ENCODE data around the gene REXO5.

- TF ChIP-seq CTCF (IDR thresholded peaks at IDR 0.05) = no peak
- TF ChIP-seq POLR2A (IDR thresholded peaks at IDR 0.05) = no peak
Observed at GRCh38 chr16:20762404-20763123, 43.8 kb upstream of the REXO5 start.

Measured in breast epithelium (tissue), 3 donors.